Osteocyte (in vitro differentiated cells): ENCODE results near the gene FARS2. TPM values are rescaled to one million over a fixed set of nuclear protein-coding genes. Genes with fewer than 3 reads are reported as not detected.

ENCODE experiments used
- DNase-seq: peaks from one replicate; pipeline ENCODE4 v3.0.0; 2021; ENCODE audit warnings: mixed read lengths; ENCODE audit not compliant: unreplicated experiment; ENCODE audit errors: extremely low spot score
- H3K27ac Mint-ChIP-seq: one replicate; pipeline ENCODE4 v1.8.0; 2021; ENCODE audit warnings: mild to moderate bottlenecking, mixed read lengths; ENCODE audit not compliant: unreplicated experiment
- H3K27me3 Mint-ChIP-seq: one replicate; pipeline ENCODE4 v1.8.0; 2021; ENCODE audit warnings: mixed read lengths; ENCODE audit not compliant: unreplicated experiment
- H3K36me3 Mint-ChIP-seq: one replicate; pipeline ENCODE4 v1.8.0; 2021; ENCODE audit warnings: mixed read lengths; ENCODE audit not compliant: unreplicated experiment
- H3K4me1 Mint-ChIP-seq: one replicate; pipeline ENCODE4 v1.8.0; 2021; ENCODE audit warnings: mixed read lengths; ENCODE audit not compliant: unreplicated experiment
- H3K4me3 Mint-ChIP-seq: one replicate; pipeline ENCODE4 v1.8.0; 2021; ENCODE audit warnings: mild to moderate bottlenecking, moderate library complexity, mixed read lengths; ENCODE audit not compliant: unreplicated experiment
- H3K9me3 Mint-ChIP-seq: one replicate; pipeline ENCODE4 v1.8.0; 2021; ENCODE audit warnings: mixed read lengths; ENCODE audit not compliant: unreplicated experiment
- total RNA-seq: library from RNA; stranded (reverse); gene quantifications from 2 replicates; pipeline ENCODE4 v1.2.1, GENCODE V29; 2021
- TF ChIP-seq, protein P1 (sequence below): fragments of 200-600 bp; sonication (generic); IDR thresholded peaks from 2 replicates; pipeline ENCODE4 v1.5.0; 2021; ENCODE audit warnings: antibody characterized with exemption, mild to moderate bottlenecking, moderate library complexity

Gene FARS2
- total RNA-seq, 1 donor from 2014 or later: 17.4 TPM

DNA sequence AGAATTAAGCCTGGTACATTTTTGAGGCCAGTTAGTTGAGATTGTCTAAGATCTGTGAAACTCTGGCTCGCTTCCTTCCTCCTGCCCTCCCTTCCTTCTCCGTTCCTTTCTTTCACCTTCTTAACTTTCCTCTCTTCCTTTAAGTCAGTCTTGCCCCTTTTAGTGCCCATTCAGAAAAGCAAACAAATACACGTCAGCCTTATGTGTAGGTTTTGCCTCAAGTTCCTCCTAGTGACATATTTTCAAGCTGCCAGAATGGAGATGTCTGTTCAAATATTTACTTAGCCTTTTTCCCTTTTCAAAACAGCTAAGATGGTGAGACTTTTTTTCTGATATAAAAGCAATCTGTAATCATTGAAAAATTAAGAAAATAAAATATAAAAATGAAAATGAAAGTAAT lies 178.4 kb downstream of the FARS2 start:
- Mint-ChIP-seq H3K27ac (peak overlapping the region; percentile 45), H3K4me3 (peak overlapping the region; percentile 4), H3K9me3 (peaks cover 14% of the 10 kb centered on the region), H3K36me3 (peaks cover 8% of the 10 kb centered on the region), H3K4me1 (peaks cover 48% of the 10 kb centered on the region), H3K27me3 (no peaks in the 10 kb centered on the region)
- DNase-seq: no peak
- TF ChIP-seq, protein P1, sequence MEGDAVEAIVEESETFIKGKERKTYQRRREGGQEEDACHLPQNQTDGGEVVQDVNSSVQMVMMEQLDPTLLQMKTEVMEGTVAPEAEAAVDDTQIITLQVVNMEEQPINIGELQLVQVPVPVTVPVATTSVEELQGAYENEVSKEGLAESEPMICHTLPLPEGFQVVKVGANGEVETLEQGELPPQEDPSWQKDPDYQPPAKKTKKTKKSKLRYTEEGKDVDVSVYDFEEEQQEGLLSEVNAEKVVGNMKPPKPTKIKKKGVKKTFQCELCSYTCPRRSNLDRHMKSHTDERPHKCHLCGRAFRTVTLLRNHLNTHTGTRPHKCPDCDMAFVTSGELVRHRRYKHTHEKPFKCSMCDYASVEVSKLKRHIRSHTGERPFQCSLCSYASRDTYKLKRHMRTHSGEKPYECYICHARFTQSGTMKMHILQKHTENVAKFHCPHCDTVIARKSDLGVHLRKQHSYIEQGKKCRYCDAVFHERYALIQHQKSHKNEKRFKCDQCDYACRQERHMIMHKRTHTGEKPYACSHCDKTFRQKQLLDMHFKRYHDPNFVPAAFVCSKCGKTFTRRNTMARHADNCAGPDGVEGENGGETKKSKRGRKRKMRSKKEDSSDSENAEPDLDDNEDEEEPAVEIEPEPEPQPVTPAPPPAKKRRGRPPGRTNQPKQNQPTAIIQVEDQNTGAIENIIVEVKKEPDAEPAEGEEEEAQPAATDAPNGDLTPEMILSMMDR: no peak

GRCh38 chr6:5442319-5442718 lies 181.0 kb downstream of the FARS2 start:
- Mint-ChIP-seq H3K9me3 (peaks cover 6% of the 10 kb centered on the region), H3K4me1 (peaks cover 31% of the 10 kb centered on the region), H3K27me3 (no peaks in the 10 kb centered on the region), H3K4me3 (no peak overlapping the region), H3K36me3 (peaks cover 3% of the 10 kb centered on the region), H3K27ac (no peak overlapping the region)
- TF ChIP-seq, protein P1: no peak
- DNase-seq: no peak

DNA sequence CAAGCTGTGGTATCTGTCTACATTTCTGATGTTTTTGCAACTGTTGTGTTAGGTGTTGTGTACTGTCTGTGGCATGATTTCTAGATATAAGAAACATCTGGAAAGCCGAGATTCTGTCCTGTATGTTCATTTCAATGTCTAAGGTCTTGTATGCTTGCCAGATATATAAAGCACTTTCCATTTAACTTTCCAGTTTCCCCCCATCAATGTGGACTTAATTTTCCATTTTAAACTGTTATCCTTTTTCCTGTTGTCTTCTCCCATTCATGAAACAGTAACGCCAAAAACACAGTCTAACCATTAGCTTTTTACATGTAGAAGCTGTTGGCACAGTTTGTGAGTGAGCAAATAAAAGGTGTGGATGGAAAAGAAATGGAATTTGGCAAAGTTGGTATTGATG lies 181.6 kb downstream of the FARS2 start:
- TF ChIP-seq, protein P1: no peak
- Mint-ChIP-seq H3K27ac (no peak overlapping the region), H3K36me3 (no peaks in the 10 kb centered on the region), H3K9me3 (no peaks in the 10 kb centered on the region), H3K4me1 (peaks cover 31% of the 10 kb centered on the region), H3K27me3 (no peaks in the 10 kb centered on the region), H3K4me3 (no peak overlapping the region)
- DNase-seq: no peak

- Mint-ChIP-seq H3K9me3 (no peaks in the 10 kb centered on the region), H3K27ac (no peak overlapping the region), H3K36me3 (no peaks in the 10 kb centered on the region), H3K27me3 (no peaks in the 10 kb centered on the region), H3K4me3 (no peak overlapping the region), H3K4me1 (peaks cover 27% of the 10 kb centered on the region)
- no peak for DNase-seq
- TF ChIP-seq, protein P1: no peak
Measured at GRCh38 chr6:5443491-5443890, 182.2 kb downstream of the FARS2 start.

DNA sequence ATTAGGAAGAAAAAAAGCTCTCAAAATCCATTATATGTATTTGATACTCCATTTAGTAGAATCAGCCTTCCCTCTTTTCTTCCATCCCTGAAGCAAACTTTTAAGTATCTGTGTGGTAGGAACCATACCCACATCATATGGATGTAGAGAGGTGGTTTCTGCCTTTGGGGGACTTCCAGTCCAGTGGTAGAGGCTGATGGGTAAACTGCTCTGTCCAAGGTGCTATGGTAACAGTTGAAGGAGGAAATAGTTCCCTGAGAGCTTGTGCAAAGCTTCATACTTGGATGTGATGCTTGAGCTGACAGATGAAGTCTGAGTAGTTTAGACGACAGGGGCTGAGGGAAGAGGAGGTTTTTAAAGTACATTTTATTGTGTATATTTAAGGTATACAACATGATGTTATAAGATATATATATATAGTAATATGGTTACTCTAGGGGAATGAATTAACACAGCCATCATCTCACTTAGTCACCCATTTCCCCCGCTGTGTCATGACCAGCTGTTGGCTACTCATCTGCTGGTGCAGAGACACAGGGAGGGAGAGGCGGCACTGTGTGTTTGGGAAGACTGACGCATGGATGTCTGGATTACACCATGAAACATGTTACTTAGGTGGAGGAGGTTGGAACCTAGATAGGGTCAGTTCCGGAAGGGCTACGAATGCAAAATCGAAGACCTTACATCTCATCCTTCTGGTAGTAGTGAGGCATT lies 185.2 kb downstream of the FARS2 start:
- Mint-ChIP-seq H3K36me3 (no peaks in the 10 kb centered on the region), H3K4me3 (no peak overlapping the region), H3K27me3 (no peaks in the 10 kb centered on the region), H3K4me1 (peaks cover 11% of the 10 kb centered on the region), H3K27ac (no peak overlapping the region), H3K9me3 (no peaks in the 10 kb centered on the region)
- no peak for DNase-seq
- TF ChIP-seq, protein P1: no peak
